NCI-H2081 treated with DMSO at 0.1 percent for 48 hours (cell line): ENCODE data around the gene SLC9A8.

Experiments used
- DNase-seq: peaks from one replicate; lab custom pipeline; 2025; lab: John Stamatoyannopoulos, UW

The SLC9A8 gene

DNA sequence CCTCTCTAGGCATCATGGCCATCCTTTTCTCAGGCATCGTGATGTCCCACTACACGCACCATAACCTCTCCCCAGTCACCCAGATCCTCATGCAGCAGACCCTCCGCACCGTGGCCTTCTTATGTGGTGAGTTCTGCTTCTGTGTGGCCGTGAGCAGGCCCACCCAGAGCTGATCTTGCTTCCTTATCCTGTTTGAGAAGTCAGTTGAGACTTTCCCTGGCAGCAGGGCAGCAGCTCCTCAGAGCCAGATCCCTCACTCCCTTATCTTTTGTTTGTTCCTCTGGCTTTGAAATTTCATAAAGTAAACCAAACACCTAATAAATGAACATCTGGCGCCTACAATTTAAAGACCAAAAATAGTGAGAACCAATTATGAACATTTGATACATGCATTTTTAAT lies 62.1 kb downstream of the SLC9A8 start:
- DNase-seq = no peak

DNA sequence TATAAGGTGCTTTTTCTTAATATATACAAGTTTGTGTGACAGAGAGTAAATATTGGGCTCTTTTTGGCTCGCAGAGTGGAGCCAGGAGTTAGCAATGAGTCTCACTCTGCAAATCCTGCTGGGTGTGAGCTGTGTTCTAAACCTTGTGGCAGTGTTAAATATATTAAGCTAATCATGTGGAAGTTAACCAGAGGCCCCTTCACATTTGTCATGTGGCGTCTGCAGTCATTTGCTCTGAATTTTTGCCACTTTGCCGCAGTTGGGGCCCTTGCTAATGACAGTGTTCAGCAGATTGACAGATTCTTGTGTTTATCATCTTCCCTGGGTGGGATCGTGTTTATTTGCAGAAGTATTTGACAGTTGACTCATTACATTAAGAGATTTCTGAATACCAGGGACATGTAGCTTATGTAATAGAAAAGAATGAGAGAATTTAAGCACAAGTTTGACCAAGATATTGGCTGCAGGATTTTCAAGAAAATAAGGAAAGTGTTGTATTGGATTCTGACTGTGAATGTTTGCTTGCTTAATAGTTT lies 64.8 kb downstream of the SLC9A8 start:
- DNase-seq = no peak

DNA sequence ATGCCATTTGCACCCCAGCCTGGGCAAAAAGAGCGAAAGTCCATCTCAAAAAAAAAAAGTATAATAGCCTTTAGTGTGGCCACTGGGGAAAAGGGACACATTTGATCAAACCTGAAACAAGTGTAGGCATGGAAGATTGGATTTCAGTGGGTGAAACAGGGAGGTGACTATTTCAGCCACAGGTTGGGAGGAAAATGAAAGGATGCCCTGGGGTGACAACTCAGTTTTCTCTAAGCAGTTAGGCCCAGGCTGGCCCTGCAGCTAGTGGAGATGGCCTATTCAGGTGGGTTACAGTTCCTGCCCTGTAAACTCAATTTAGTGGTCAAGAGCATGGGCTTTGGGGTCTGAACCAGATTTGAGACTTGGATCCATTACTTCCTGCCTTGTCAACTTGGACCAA lies 66.3 kb downstream of the SLC9A8 start:
- no peak for DNase-seq

DNA sequence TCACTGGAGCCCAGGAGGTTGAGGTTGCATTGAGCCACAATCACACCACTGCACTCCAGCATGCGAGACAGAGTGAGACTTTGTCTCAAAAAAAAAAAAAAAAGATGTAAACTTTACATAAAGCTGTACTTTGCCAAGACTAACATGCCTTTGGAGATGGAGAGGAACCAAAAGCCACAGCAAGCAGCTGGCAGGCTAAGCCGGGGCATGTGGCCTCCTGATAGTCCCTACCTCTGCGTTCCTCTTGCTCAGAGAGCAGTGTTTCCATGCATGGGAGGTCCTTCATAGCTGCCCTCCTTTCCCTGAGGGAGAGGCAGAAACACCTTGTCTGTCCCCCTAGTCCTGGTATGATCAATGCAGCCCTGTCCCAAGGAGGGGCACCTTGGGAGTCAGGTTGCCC lies 67.5 kb downstream of the SLC9A8 start:
- DNase-seq = no peak

DNA sequence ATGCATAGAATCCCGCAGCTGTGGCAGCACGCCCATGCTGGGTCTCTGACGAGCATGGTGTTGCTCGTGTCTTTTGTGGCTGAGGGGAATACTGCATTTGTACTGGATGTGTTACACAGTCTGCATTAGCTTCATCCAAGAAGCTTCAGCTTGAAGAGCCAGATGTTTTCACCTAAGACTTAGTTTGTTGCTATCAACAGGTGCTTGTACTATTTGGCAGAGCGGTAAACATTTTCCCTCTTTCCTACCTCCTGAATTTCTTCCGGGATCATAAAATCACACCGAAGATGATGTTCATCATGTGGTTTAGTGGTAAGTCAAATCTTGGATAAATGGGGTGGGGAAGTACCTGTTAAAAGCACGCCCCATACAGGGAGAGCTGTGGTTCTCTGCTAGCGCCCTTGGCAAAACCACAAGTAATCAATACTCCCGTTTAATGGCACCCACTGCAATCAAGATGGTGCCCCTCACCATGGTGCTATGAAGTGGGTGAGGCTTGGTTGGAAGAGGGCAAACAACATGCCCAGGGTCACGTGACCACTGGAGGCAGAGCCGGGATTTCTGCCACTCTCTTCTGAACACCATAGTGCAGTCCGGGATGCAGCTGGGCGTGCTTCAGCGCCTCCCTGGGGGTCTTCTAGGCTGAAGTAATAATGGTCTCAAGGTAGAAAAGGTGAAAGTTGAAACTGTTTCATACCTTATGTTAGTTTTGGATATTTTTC lies 68.3 kb downstream of the SLC9A8 start:
- DNase-seq = no peak

DNA sequence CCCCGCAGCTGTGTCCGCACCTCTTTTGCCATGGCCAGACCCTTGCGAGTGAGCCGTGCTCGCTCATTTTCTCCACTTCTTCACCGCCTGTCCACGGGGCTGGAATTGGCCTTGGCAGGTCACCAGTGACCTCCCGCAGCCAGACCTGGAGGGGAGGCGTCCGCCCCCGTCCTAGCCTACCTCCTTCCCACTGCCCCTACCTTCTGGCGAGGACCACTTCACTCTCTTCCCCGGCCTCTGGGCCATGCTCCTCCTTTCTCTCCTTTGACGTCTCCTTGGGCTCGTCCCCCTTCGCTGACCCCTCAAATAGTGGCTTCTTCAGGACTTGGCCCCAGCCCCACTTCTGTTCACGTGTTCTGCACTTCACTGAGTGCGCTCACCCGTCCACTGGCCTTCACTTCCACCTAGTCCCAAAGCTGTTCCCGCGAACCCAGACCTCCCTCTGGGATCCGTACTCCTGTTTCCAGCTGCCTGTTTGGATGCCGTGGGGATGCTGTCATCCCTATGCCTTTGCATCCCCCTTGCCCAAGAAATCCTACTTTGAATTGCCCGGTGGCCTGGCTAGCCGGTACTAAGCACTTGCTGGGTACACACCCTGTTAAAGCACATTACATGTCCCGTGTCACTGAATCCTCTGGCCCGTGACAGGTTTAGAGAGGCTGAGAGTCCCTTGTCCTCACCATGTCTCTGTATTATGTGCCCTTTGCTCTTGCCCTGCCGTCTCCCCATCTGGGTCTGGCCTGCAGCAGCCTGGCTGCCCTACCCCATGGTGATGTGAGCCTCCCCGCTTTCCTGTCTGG lies 69.7 kb downstream of the SLC9A8 start:
- DNase-seq = no peak

DNA sequence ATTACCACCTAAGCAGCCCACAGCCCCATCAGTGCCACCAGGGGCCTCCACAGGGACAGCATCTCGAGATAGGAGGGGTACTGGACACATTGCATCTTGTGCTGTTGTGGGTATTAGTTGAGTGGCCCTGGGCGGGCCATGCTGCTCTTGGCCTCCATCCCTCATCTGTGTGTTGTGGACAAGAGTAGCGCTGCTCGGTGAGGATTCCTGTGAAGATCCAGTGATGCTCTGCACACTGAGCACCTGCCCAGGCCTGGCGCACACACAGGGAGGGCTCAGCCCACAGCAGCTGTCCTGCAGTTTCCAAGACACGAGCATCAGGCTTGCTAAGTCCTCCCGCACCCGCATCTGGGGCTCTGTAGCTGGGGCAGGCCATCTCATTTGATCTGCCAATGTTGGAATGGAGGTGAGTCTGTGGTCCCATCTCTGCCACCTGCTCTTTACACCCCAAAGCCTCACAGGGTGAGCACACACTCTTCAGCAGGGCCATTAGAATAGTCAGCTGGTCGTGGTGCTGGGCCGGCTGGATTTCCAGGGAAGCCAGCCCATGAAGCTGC lies 70.7 kb downstream of the SLC9A8 start:
- no peak for DNase-seq

DNA sequence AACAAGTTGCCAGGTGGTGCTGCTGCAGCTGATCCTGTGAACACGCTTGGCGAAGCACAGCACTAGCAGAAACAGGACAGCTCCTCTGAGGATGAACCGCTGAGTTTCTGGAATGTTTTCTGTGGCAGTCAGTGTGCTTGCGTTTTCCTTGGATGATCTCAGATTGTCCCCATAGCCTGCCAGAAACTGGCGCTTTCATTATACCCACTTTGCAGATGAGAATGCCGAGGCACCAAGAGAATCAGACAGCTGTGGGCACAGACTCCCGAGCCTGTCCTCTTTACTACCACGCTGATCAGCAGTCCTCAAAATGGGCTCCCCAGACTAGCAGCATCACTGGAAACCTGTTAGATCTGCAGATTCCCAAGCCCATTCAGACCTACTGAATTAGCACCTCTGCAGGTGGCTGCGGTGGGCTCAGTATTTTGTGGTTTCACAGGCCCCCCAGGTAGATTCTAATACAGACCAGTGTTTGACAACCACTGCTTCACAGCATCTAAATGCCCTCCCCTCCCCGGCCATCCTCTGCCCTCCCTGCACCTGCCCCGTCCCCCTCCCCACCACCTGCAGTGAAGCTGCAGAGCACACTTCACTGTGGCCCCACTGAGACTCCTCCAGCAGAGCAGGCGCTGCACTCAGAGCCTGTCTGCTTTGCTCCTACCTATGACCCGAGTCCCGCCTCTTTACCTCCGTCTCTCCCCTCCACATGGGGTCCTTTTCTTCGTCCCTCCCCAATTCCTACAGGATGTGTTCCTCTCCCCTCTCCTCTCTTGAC lies 73.1 kb downstream of the SLC9A8 start:
- DNase-seq = no peak

DNA sequence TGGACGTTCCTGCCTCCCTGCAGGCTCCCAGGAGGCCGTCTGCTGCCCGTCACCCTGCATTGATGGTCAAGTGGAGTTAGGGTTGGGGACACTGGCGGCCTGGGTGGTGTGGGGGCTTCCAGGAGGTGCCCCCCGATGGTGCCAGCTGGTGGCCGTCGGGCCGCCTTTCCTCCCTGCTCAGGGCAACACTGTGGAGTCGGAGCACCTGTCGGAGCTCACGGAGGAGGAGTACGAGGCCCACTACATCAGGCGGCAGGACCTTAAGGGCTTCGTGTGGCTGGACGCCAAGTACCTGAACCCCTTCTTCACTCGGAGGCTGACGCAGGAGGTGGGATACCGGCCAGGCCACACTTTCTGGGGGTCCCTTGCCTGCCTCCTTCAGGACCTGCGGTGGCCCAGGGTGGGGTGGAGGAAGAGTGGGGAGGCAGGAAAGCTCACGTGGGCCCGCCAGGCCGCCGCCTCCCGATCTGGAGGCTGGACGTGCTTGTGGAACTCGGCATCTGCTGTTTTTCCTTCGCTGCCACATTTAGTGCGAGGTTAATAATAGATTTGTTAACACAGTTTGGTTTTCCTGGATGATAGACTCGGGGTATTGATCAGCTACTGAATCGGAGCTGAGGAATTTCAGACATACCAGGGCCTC lies 74.1 kb downstream of the SLC9A8 start:
- no peak for DNase-seq

DNA sequence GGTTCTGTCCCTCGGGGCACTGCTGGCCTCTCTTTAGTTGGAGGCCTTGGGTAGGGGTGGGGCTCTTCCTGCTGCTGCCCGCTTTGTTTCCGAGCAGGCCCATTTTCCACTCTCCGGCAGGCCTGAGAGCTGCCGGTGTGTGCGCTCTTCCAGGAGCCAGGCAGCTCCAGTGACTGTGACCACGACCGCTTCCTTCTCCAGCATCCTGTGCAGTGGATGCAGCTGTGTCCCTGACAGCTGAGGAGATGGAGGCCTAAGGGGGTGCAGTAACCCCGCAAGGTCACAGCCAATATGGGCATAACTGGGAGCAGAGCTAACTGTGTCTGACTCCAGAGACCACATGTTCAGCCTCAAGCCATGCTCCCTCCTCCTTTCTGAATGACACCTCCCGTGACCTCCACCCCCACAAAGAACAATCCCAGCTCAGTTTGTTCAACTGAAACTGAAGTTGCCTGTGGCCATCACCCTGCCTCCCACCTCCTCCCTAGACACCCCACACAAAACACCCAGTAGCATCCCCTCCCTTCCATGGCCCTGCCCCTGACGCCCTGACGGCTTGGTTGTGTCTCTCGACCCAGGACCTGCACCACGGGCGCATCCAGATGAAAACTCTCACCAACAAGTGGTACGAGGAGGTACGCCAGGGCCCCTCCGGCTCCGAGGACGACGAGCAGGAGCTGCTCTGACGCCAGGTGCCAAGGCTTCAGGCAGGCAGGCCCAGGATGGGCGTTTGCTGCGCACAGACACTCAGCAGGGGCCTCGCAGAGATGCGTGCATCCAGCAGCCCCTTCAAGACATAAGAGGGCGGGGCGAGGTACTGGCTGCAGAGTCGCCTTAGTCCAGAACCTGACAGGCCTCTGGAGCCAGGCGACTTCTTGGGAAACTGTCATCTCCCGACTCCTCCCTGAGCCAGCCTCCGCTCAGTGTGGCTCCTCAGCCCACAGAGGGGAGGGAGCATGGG lies 74.9 kb downstream of the SLC9A8 start:
- DNase-seq = no peak

DNA sequence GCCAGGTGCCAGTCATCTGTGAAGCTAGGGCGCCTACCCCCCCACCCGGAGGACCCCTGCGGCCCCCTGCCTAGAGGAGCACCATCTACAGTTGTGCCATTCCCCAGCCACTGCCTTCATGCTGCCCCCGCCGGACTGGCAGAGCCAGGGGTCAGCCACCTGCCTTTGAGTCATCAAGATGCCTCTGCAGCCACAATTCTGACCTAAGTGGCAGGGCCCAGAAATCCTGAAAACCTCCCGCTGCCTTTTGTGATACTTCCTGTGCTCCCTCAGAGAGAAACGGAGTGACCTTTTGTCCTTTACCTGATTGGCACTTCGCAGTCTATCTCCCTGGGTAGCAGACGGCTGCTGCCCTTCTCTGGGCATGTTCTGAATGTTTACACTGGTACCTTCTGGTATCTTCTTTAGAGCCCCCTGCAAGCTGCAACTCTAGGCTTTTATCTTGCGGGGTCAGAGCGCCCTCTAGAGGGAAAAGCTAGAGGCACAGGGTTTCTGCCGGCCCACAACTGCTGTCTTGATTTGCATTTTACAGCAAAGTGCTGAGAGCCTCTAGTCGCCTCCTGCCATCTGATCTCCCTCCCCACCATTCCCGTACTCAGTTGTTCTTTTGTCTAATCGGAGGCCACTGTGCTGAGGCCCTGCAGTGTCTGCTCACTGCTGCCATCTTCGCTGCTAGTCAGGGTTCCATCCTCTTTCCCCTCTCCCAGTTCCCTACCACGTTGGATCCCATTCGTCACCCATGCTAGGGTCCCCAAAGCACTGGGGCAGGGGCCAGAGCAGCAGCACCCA lies 75.8 kb downstream of the SLC9A8 start:
- no peak for DNase-seq

DNA sequence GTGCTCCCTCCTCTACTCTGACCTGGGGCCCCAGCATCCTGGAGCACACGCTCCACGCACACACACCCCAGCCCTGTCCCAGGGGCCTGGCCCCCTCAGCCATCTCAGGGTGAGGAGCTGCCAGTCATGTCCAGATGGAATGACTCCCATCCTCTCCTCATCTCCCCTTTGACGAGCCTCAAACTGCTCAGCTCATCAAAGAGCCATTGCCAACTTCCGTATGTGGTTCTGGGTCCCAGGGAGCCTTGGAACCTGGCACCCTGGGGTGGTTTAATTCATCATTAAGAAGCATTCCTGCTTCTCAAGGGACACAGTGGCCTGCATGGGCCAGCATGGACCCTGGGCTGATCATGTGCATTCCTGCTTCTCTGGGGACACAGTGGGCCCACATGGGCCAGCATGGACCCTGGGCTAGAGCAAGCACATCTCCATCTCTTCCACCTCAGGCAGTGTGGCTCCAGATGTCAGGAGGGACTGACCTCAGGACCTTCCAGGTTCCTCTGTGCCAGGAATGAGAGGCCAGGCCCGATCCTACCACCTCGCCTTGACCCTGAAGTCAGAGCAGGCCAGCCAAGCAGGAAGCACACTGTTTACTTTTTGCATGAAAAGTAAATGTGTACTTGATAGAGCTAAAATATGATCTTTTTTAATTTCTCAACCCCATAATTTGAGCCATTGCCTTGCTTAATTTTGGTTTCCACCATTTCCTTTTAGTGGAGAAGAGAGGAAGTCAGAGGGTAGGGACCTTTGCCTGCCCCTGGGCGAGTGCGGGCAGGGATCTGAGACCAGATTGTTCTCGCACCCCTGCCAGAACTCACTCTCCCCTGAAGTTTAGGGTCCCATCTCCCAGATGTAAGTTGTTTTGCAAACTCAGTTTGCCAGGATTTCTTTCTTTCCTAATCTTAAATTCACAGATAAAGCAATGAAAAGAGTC lies 76.6 kb downstream of the SLC9A8 start:
- DNase-seq = no peak

DNA sequence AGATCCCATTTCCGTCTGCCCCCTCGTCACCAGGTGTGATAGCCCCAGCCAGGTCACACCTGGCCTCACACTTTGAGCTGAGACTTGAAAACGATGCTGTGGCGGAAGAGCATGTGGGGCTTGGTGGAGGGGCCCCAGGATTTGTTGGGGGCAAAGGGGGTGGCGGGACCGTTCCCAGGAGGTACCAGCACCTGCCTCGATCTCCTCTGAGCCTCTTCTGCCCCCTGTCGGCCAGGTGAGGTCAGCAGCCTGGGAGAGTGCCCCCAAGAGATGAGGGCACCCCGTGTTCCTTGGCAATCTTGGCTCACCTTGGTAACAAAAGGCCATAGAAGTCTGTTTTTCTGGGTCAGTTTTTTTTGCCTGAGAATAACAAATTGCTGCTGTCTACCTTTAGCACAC lies 77.3 kb downstream of the SLC9A8 start:
- DNase-seq = no peak

DNA sequence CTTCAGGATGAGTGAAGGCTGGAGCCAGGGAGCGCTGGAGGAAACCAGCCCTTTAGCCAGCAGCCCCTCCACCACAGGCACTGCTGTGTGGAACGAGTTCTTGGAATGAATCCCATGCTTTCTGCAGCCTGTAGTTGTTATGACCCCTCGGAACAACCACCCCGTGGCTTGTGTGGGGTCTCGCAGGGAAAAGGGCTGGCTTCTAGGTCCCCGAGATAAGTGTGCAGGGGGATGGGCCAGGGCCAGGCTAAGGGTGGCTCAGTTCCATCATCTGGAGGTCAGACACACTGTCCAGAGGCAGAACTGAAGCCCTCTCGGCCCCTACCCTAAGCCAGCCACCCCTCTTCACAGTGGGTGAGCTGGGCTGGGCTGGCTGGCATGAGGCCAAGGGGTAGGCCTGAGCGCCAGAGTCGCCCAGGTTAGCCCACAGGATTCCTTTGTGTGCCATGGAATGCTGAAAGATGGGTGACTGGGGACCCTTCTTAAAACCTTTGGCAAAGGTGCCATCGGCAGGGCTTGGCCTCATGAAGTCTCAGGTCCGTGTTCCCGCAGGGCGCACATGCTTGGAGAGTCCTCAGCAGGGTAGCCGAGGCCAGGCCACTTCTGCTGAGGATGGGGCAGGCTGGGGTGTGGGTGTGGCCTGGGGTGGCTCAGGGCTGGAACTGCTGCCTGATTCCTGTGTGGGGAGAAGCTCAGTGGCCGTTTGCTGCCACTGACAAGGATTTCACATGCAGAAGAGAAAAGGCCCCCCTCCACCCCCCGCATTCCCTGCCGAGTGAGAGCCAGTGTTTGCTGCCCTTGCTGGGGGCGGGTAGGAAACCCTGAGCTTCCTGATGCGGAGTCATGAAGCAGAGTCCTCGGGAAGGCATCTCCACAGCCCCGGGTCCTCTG lies 78.1 kb downstream of the SLC9A8 start:
- no peak for DNase-seq

DNA sequence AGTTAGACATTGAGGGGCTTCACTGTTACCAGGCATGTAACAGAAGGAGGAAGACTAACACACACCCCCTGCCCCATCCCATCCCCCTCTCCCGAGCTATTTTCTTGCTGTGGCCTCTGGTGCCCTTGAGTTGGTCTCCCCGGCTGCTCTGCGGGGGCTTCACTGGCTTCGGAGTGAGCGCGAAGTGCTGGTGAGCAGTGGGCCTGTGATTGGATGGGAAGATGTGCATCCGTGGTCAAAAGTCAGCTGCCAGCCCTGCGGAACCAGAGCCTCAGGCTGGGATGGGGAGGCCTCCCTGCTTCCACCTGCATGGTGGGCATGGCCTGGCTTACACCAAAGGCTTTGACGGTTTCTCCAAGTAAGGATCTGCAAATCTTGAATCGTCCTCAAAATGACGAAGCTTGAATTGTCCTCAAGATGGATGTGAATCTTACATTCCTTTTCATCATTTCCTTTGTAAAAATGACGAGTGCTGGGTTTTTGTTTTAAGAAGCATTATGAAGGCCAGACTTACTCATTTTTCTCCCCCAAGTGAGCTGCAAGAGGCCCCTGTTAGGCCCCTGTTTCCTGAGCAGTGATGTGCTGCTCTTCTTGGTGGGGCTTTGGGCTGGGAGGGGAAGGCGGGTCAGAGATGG lies 79.0 kb downstream of the SLC9A8 start:
- DNase-seq = no peak

DNA sequence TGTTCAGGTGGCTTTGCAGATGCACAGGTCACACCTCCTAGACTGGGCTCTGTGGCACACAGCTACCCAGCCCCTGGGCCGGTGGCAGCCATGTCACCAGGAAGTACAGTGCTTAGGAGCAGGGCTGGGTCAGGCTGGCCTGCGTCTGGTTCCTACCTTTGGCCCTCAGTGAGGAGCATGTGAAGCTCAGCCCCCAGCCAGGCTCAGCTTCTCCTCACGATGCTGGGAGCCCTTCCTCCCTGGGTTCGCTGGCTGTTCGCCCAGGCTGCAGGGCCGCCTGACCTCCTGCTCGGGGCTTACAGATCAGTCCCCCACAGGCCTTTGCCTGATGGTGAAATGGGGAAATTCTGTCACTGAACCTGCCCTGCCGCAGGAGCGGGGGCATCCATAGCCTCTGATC lies 79.6 kb downstream of the SLC9A8 start:
- DNase-seq = no peak

DNA sequence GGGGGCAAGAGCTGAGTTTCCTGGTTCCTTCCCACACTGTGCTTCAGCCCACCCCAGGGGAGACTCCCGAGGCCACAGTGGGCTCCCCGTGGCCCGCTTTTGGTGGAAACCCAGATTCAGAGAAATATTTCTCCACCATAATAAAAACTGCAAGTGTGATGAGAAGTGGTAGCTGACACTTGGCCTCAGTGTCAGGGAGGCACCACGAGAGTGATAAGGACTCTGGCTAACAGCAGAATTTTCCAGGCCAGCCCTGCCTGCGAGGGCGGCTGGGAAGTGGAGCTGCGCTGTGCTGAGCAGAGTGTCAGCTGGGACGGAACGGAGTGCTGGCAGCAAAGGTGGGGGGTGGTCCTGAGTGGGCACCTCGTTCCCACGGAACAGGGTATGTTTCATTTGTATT lies 80.2 kb downstream of the SLC9A8 start:
- no peak for DNase-seq
